ENCODE measurements around the gene NDST1.
"Not testable (repeated sequence)": the region's sequence is repeated elsewhere in the genome, so short reads cannot be mapped to it uniquely, and the experiment has no call there.

The NDST1 gene

GRCh38 chr5:150507474-150508276 lies at the start of gene NDST1:
Gene NDST1, plus strand, starts transcription at chr5:150508131. Its CDS starts 13,124 bp downstream, at chr5:150521255.
- no peak for DNase-seq

GRCh38 chr5:150458802-150459557 lies 49.0 kb upstream of the NDST1 start:
- DNase-seq = peak; percentile 32 to 93

GRCh38 chr5:150460781-150461180 lies 47.1 kb upstream of the NDST1 start:
- no peak for DNase-seq

- DNase-seq = no peak
These were observed 46.7 kb upstream of the NDST1 start for GRCh38 chr5:150461231-150461630.

- DNase-seq = no peak
These were observed 43.3 kb upstream of the NDST1 start for GRCh38 chr5:150464554-150465012.

- DNase-seq = no peak
These were observed 42.0 kb upstream of the NDST1 start for GRCh38 chr5:150465927-150466326.

GRCh38 chr5:150468206-150468605 lies 39.7 kb upstream of the NDST1 start:
- DNase-seq = no peak

- no peak for DNase-seq
These were observed 38.0 kb upstream of the NDST1 start for GRCh38 chr5:150469718-150470469.

- no peak for DNase-seq
These were observed 34.1 kb upstream of the NDST1 start for GRCh38 chr5:150473673-150474358.

- not testable (repeated sequence) for DNase-seq
These were observed 31.4 kb upstream of the NDST1 start for GRCh38 chr5:150476568-150476967.

GRCh38 chr5:150479416-150479815 lies 28.5 kb upstream of the NDST1 start:
- no peak for DNase-seq

GRCh38 chr5:150481708-150481965 lies 26.3 kb upstream of the NDST1 start:
- DNase-seq = no peak

GRCh38 chr5:150481972-150482406 lies 25.9 kb upstream of the NDST1 start:
- DNase-seq = no peak

- no peak for DNase-seq
These were observed 22.8 kb upstream of the NDST1 start for GRCh38 chr5:150484964-150485692.

GRCh38 chr5:150485693-150486401 lies 22.1 kb upstream of the NDST1 start:
- DNase-seq = peak; percentile 23 to 41

- no peak for DNase-seq
These were observed 21.3 kb upstream of the NDST1 start for GRCh38 chr5:150486402-150487198.

GRCh38 chr5:150487199-150488061 lies 20.5 kb upstream of the NDST1 start:
- peak; percentile 44 to 52 for DNase-seq

GRCh38 chr5:150488519-150489359 lies 19.2 kb upstream of the NDST1 start:
- DNase-seq = peak; percentile 81 to 84

All from inflammatory macrophage treated with lipopolysaccharide for 1 hour (primary cell).